Gastroesophageal sphincter (tissue), 3 donors: ENCODE results near the gene KCNH1.

Source experiments
- POLR2A ChIP-seq, 2 donors: fragments of 450-650 bp; IDR thresholded peaks; one replicate each; pipeline ENCODE4 v1.6.1; 2017; ENCODE audit warnings: antibody characterized with exemption in 2 of 2, mild to moderate bottlenecking in 2 of 2, moderate library complexity in 1 of 2
- TF ChIP-seq, protein P1 (sequence below), 4 experiments: fragments of 200-600 bp in 2 of 4; fragments of 450-650 bp in 2 of 4; sonication (generic) in 1 of 4; IDR thresholded peaks; one replicate each; pipeline ENCODE4 v1.5.1; 2017 to 2019; ENCODE audit warnings: antibody characterized with exemption in 4 of 4, mild to moderate bottlenecking in 2 of 4, moderate library complexity in 2 of 4

DNA sequence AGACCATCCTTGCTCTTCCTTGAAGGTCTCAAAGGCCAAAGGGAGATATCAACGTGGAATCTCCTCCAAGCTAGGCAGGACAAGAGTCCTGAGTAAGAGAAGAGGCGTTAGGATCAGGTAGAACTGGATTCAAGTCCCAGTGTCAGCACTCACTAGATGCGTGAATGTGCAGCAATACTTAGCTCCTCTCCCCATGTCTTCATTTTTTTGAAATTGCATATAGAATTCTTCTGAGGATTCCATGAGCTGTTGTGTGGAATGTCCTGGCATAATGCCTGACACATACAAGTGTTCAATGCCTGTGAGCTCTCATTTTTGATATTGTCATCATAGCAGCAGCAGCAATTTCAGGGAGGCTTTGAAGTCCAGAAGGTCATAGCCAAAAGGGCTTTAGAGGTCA is 333.2 kb downstream of the KCNH1 start:
- TF ChIP-seq, protein P1, sequence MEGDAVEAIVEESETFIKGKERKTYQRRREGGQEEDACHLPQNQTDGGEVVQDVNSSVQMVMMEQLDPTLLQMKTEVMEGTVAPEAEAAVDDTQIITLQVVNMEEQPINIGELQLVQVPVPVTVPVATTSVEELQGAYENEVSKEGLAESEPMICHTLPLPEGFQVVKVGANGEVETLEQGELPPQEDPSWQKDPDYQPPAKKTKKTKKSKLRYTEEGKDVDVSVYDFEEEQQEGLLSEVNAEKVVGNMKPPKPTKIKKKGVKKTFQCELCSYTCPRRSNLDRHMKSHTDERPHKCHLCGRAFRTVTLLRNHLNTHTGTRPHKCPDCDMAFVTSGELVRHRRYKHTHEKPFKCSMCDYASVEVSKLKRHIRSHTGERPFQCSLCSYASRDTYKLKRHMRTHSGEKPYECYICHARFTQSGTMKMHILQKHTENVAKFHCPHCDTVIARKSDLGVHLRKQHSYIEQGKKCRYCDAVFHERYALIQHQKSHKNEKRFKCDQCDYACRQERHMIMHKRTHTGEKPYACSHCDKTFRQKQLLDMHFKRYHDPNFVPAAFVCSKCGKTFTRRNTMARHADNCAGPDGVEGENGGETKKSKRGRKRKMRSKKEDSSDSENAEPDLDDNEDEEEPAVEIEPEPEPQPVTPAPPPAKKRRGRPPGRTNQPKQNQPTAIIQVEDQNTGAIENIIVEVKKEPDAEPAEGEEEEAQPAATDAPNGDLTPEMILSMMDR (IDR thresholded peaks at IDR 0.05) = no peak
- TF ChIP-seq POLR2A (IDR thresholded peaks at IDR 0.05) = no peak
